Thyroid gland (tissue), 4 donors: ENCODE results near the gene TMEM161A. TPM values are rescaled to one million over a fixed set of nuclear protein-coding genes. Genes with fewer than 3 reads are reported as not detected.

Experiments
- DNase-seq, 2 donors: peaks; one replicate each; pipeline ENCODE4 v3.0.0-alpha.2; 2019
- H3K27ac ChIP-seq, 3 donors: fragments of 200-600 bp; sonication (generic); 1 replicate in 2 of 3; 2 replicates in 1 of 3; pipeline ENCODE4 v1.5.1; 2016 to 2019; ENCODE audit warnings: mild to moderate bottlenecking in 1 of 3, moderate library complexity in 1 of 3
- H3K27me3 ChIP-seq: fragments of 200-600 bp; sonication (generic); one replicate; pipeline ENCODE4 v1.5.1; 2019
- H3K36me3 ChIP-seq, 2 donors: fragments of 200-600 bp; sonication (generic); one replicate each; pipeline ENCODE4 v1.5.1; 2016 to 2019
- H3K4me1 ChIP-seq, 2 donors: fragments of 200-600 bp; sonication (generic); one replicate each; pipeline ENCODE4 v1.5.1; 2017 to 2019
- H3K4me3 ChIP-seq, 3 donors: fragments of 200-600 bp; sonication (generic); replicated peaks in 1 of 3; 1 replicate in 2 of 3; 2 replicates in 1 of 3; pipeline ENCODE4 v1.5.1; 2016; ENCODE audit warnings: mild to moderate bottlenecking in 1 of 3
- H3K9me3 ChIP-seq: fragments of 200-600 bp; sonication (generic); one replicate; pipeline ENCODE4 v1.5.1; 2017
- CTCF ChIP-seq, 6 experiments: fragments of 200-600 bp in 3 of 6; fragments of 450-650 bp in 3 of 6; sonication (generic) in 3 of 6; IDR thresholded peaks; one replicate each; pipeline ENCODE4 v1.5.1; 2016 to 2019; ENCODE audit warnings: antibody characterized with exemption in 6 of 6, mild to moderate bottlenecking in 2 of 6, inconsistent platforms in 1 of 6, moderate library complexity in 1 of 6
- POLR2A ChIP-seq, 2 donors: fragments of 450-650 bp; IDR thresholded peaks; one replicate each; pipeline ENCODE4 v1.6.1; 2017; ENCODE audit warnings: antibody characterized with exemption in 2 of 2, mild to moderate bottlenecking in 2 of 2, moderate library complexity in 1 of 2
- WGBS, 2 donors: methylation state at CpG; one replicate each; pipeline ENCODE4 v1.1.5; 2017; 5-methylcytosine and 5-hydroxymethylcytosine counted together
- intact Hi-C: fragments of 100-400 bp; cut with DNase I; formaldehyde crosslinking; loops from one replicate; pipeline ENCODE4 v1.15.1; 2023
- total RNA-seq, 4 donors: library from RNA; depleted of rRNA; stranded (reverse); fragments of >200 nt; gene quantifications; one replicate each; pipeline ENCODE4 v1.2.3, GENCODE V29; 2016

Gene TMEM161A
- 10 to 100 TPM; 29.6 to 37.8 (median 33.1) TPM for total RNA-seq

GRCh38 chr19:19138109-19138981 lies at the start of gene TMEM161A:
Gene TMEM161A (minus strand): TSS chr19:19138478. CDS start chr19:19138428, 50 bp downstream.
- intact Hi-C loops, result no loop called here
- TF ChIP-seq POLR2A (IDR thresholded peaks at IDR 0.05) (peak in 1 of 2 donors; percentile 86), CTCF (IDR thresholded peaks at IDR 0.05) (no peak)
- WGBS, 2 donors, result 3 to 8% methylated on average over 15 to 37 of the region's 42 CpGs

GRCh38 chr19:19186742-19187141 lies 48.5 kb upstream of the TMEM161A start:
- Histone ChIP-seq H3K27me3 (no peaks in the 10 kb centered on the region), H3K27ac (no peak overlapping the region), H3K9me3 (no peaks in the 10 kb centered on the region), H3K4me1 (peaks cover 16 to 26% of the 10 kb centered on the region in 2 donors), H3K4me3 (no peak overlapping the region), H3K36me3 (peaks cover 6 to 12% of the 10 kb centered on the region in 2 donors)
- DNase-seq, result no peak
- TF ChIP-seq POLR2A (IDR thresholded peaks at IDR 0.05) (no peak), CTCF (IDR thresholded peaks at IDR 0.05) (no peak)
- 92 to 93% methylated on average over 11 to 14 of the region's 14 CpGs for WGBS, 2 donors
- intact Hi-C loops, result no loop called here

More at GRCh38 chr19:19138109-19138981, at the start of gene TMEM161A:
- Histone ChIP-seq H3K27me3 (no peaks in the 10 kb centered on the region), H3K4me1 (peaks cover 10 to 16% of the 10 kb centered on the region in 2 donors), H3K4me3 (peak within 1 kb of the TSS; percentile 29 to 85 (median 81)), H3K9me3 (no peaks in the 10 kb centered on the region), H3K36me3 (no peaks in the 10 kb centered on the region), H3K27ac (peak within 1 kb of the TSS in 2 of 3 donors; percentile 49 to 71)
- peak; percentile 97 to 98 for DNase-seq

GRCh38 chr19:19185853-19186740 lies 47.8 kb upstream of the TMEM161A start:
- Histone ChIP-seq H3K9me3 (no peaks in the 10 kb centered on the region), H3K27ac (no peak overlapping the region), H3K36me3 (peaks cover 11 to 12% of the 10 kb centered on the region in 2 donors), H3K4me1 (peaks cover 12 to 23% of the 10 kb centered on the region in 2 donors), H3K27me3 (no peaks in the 10 kb centered on the region), H3K4me3 (no peak overlapping the region)
- TF ChIP-seq POLR2A (IDR thresholded peaks at IDR 0.05) (no peak), CTCF (IDR thresholded peaks at IDR 0.05) (peak; percentile 15 to 58 (median 40))
- DNase-seq, result peak; percentile 26 to 39
- WGBS, 2 donors, result 55 to 79% methylated on average over 2 to 4 of the region's 9 CpGs
- intact Hi-C loops, result no loop called here

DNA sequence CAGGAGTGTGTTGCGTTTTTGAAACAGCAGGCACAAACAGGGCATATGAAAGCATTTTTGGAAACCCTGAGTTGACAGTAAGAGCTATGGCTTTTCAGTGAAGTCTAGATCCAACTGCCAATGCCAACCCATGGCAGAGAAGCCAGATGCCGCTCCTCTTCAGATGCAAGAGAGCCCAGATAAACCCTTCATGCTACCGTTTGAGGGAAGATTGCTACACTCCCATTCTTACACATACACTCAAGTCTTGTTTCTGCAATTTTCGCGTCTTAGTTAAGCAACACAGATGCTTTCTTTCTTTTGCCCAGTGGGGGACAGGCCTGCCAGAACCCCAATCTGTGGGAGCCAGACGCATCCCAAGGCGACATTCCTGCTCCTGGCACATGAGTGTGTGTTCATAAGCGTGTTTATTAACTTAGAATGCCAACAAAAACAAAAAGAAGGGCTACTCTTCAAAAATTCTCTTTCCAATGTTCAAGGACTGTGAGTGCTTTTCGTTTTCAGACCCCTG lies 43.3 kb upstream of the TMEM161A start:
- no peaks in the 10 kb centered on the region for H3K9me3 ChIP-seq
- no peaks in the 10 kb centered on the region for H3K4me1 ChIP-seq
- peaks cover 17 to 19% of the 10 kb centered on the region in 2 donors for H3K36me3 ChIP-seq
- TF ChIP-seq POLR2A (IDR thresholded peaks at IDR 0.05), result no peak
- TF ChIP-seq CTCF (IDR thresholded peaks at IDR 0.05), result no peak
- no peak for DNase-seq
- intact Hi-C loops, result no loop called here
- WGBS, 2 donors, result 85 to 90% methylated on average over 9 of the region's 9 CpGs
- no peaks in the 10 kb centered on the region for H3K27me3 ChIP-seq
- no peak overlapping the region for H3K27ac ChIP-seq
- no peak overlapping the region for H3K4me3 ChIP-seq
